Stimulated activated CD4-positive, alpha-beta T cell treated with anti-CD3 and anti-CD28 coated beads, Interleukin-4, amount 100 ng/mL, for 1 hour (primary cell): Measurements from ENCODE around the gene TM9SF2.

ENCODE experiments used
- DNase-seq: peaks from one replicate; pipeline ENCODE4 v3.0.0-alpha.2; 2020

The TM9SF2 gene

DNA sequence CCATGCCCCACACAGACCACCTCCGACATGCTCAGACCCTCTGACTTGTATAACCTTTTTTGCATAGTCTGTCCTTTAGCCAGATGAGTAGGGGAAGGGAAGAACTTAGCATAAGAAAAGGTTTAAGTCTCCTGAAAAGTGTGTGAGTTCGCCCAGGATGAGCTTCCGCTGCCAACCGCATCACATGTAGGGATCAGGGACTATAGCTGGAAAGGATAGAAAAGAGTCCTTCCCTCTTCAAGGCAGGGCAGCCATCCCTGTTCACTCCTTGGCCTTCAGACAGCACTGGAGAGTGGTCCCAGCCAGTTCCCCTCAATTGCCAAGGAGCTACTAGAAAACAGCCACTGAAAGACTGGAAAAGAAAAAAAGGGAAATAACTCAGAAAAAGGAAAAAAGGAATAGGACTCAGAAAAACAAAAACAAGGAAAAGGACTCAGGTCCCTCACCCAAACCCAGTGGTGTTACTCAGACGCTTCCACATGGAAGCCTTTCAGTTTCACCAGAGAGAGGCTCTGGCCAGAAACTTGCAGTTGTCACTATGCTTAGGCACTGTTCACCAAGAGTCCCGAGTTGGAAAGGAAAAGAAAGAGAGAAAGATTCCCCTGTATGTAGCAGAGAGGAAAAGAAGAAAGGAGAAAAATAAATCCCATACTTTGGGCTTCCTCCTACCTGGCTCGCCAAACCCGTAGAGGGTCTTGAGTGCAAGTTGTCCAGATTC is 5.6 kb upstream of the TM9SF2 start:
- no peak for DNase-seq

- peak; percentile 35 for DNase-seq
Observed at GRCh38 chr13:99496184-99497142, 4.8 kb upstream of the TM9SF2 start.

DNA sequence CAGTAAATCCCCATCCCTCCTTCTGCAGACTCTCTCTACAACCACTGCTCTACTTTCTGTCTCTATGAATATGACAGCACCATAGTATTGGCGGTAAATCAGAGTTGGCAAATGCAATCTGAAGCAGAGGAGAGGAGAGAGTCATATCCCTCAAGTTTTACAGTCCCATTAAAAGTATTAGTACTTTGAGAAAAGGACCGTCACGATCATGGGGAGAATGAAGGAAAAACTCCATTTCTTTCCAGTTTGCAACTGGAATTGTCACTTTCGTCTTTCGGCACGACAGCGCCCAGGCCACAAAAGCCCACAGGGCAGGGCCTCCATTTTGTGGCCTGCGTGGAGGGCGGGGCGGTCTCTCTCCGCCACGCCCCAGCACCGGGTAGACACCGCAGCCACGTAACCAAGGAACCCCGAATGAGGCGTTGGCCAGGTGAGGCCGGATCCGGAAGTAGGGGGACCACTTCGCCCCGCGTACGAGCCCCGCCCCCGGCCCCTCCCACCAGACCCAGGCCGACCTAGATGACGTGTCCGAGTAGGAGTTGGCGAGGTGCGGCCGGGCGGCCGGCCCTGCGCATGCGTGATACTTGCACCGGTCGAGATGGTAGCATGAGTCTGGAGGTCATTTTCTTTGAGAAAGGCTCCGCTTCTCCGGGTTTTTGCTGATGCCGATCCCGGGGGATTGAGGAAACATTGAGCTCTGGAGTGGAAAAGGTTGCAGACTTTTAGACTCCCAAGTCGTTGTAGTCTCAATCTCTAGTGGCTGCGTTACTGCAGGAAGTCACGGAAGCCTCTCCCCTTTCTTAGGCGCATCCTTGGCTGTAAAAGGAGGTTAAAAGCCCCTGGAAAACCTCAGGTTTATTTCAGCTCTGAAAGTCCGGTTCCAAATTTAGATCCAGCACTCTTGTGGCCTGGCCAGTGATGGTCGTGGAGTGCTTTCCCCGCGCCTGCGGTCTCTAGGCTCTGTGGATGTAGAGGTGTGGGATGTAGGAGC is 2.8 kb upstream of the TM9SF2 start:
- peak; percentile 94 for DNase-seq

- DNase-seq: no peak
Observed at GRCh38 chr13:99500839-99501183, 461 bp upstream of the TM9SF2 start.

GRCh38 chr13:99501848-99502301 is 603 bp downstream of the TM9SF2 start:
- DNase-seq: peak; percentile 19

GRCh38 chr13:99505814-99506269 is 4.6 kb downstream of the TM9SF2 start:
- no peak for DNase-seq

DNA sequence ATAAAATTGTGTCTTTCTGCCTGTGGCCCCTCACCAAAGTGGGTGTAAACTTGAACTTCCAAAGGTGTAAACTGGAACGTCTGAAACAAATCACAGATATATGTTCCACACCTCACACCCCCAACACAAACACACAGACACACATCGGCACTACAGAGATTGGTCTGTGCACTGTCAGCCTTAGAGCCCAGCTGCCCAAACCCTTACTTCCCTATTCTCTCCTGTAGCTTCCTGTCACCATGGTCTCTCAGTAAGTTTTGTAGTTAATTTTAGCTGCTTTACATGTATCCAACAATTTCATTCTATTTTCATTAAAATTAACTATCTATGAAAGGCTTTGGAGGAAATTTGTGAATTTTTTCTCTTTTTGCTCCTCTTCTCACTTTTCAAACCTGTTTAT is 5.4 kb downstream of the TM9SF2 start:
- no peak for DNase-seq

DNA sequence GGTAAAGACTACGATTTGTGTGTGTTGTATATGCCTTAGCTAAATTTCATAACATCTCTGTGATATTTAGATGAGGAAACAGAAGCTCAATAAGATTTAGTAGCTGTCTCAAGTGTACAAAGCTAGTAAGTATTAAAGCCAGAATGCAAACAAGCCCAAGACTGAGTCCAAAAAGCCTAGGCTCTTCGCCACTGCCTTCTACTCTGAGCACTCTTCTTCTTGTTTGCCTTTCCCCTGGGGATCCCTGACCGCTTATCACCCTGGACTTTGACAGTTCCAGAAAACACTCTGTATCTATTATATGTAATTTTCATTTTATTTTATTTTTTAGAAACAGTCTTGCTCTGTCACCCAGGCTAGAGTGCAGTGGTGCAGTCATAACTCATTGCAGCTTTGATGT is 5.8 kb downstream of the TM9SF2 start:
- no peak for DNase-seq

GRCh38 chr13:99507551-99507950 is 6.3 kb downstream of the TM9SF2 start:
- no peak for DNase-seq

GRCh38 chr13:99507986-99508385 is 6.7 kb downstream of the TM9SF2 start:
- no peak for DNase-seq

DNA sequence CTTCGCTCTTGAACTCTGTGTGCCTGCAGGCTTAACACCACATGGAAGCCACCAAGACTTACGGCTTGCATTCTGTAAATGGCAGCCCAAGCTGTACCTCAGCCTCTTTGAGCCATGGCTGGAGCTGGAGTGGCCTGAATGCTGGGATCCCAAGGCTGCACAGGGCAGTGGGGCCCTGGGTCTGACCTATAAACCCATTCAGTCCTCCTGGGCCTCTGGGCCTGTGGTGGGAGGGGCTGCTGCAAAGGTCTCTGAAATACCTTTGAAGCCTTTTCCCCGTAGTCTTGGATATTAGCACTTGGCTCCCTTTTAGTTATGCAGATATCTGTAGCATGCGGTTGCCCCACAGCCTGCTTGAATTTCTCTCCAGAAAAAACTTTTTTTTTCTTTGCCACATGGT is 8.2 kb downstream of the TM9SF2 start:
- DNase-seq: no peak

- DNase-seq: no peak
Observed at GRCh38 chr13:99514801-99515200, 13.5 kb downstream of the TM9SF2 start.

DNA sequence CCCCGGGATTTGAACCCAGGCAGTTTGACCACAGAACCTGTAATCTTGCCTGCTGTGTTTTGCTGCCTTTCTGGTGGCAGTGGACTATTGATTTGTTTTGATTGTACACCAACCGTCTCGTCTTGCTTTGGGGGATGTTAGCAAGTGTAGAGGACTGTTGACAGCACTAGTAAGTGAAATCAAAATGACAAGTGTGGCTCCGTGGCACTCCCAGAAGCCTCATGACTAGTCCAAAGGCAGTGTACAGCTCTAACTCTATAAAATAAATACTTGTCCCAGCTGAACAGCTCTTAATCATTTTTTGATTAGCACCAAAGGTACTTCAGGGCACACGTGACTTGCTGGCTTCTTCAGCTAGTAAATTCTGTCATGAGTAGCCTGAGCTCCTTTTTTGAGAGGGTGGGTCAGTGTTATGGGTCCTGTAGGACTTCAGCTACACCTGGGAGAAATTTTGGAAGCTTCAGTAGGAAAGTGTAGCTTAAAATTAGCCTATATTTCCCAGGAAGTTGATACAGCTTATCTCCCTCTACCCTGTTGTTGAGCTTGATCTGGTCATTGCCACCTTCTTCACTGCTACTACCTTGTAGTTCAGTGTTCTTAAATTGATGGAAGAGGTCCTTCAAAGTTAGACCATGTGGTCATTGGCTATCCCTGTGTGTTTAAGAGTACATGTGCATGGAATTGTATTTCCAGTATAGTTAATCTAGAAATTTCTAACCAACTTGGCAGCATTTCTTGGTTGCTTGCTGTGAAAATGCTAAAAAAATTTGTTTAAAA is 15.1 kb downstream of the TM9SF2 start:
- no peak for DNase-seq

DNA sequence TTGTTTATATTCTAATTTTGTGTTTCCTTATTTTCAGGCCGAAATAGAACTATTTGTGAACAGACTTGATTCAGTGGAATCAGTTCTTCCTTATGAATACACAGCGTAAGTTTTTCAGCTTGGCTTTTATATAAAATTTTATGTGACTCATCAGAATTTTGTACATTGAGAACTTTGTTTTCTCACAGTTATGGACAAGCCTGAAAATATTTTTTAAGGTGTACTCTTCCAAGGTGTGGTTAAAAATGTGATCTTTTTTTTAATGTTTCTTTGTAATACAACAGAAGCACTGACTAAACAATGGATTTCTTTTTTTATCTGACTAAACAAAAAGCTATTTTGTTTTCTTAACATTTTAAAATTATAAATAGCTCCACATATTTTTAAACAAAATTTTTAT is 16.3 kb downstream of the TM9SF2 start:
- DNase-seq: no peak

DNA sequence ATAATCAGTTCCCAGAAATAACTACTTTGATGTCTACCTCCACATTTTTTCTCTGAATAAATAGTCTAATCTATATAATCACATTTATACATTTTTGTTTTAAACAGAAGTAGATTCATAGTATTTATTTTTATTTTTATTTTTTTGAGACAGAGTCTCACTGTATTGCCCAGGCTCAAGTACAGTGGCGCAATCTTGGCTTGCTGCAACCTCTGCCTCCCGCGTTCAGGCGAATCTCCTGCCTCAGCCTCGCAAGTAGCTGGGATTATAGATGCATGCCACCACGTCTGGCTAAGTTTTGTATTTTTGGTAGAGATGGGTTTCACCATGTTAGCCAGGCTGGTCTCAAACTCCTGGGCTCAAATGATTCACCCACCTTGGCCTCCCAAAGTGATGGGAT is 16.7 kb downstream of the TM9SF2 start:
- DNase-seq: no peak

- no peak for DNase-seq
Observed at GRCh38 chr13:99522298-99522697, 21.0 kb downstream of the TM9SF2 start.

- no peak for DNase-seq
Observed at GRCh38 chr13:99523838-99524237, 22.6 kb downstream of the TM9SF2 start.

DNA sequence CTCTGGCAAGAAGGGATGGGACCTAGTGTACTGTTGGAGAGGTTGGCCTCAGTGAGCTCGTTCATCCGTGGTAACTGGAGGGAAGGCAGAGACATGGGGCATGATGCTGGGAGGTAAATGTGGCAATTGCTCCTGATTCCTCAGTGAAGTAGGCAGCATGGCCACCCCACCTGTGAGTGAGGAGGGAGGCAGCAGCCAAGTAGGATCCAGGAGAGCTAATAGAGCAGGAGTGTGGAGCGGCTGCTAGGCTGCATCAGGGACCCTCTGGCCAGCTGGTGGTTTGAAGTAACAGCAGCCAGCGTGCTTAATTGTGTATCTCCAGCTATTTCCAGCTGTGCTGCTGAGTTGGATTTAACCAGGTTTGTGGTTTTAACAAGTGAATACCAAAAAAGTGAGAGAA is 24.7 kb downstream of the TM9SF2 start:
- DNase-seq: no peak

DNA sequence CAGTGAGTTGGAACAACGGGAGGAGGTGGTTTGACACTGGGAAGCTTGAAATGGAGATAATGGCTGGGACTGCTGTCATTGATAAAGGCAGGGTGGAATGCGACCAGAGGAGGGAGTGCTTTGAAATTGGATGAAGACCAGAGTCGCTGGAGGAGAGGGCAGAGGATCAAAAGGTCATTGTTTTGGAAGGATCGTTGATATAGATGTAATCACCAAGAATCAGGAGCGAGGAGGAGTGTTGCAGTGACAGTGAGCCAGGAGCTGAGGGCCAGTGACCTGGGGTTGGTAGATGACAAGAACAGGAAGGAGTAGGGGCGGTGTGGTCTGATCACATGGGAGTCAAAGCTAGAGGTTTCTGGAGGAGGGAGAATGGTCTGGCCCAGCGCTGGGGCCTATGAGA is 25.3 kb downstream of the TM9SF2 start:
- no peak for DNase-seq

GRCh38 chr13:99527301-99527700 is 26.0 kb downstream of the TM9SF2 start:
- DNase-seq: peak; percentile 17

DNA sequence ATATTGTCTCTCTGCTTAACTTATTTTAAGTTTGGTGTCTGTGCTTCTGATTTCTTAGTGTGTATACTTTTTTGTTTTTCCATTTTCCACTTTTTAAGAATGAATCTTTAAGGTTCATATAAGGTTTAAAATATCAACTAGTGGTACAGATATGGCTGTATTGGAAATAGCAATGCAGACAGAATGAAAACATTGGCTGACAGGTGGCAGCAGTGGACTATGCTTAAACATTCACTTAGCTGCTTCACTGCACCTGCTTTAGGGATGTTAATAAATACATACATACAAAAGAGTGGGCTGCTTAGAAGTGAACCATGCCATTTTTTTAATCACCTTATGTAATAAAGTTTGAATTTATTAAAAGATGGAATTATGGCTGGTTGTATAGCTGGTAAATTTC is 27.3 kb downstream of the TM9SF2 start:
- no peak for DNase-seq

- DNase-seq: no peak
Observed at GRCh38 chr13:99536023-99536422, 34.8 kb downstream of the TM9SF2 start.
